NCI-H1417 treated with DMSO at 0.1 percent for 48 hours (cell line): ENCODE measurements around the gene ARID2.
A peak's percentile ranks its signal among the peaks of the same experiment; 100 is the strongest.

Source experiments
- DNase-seq: peaks from one replicate; lab custom pipeline; 2025; lab: John Stamatoyannopoulos, UW

ARID2 gene

GRCh38 chr12:45725631-45726602 is 3.6 kb upstream of the ARID2 start:
- peak; percentile 55 for DNase-seq

GRCh38 chr12:45726603-45727300 is 2.8 kb upstream of the ARID2 start:
- DNase-seq = no peak

- peak; percentile 93 for DNase-seq
These were observed 2.1 kb upstream of the ARID2 start for GRCh38 chr12:45727301-45727979.

- DNase-seq = no peak
These were observed 1.4 kb upstream of the ARID2 start for GRCh38 chr12:45727980-45728629.

- DNase-seq = peak; percentile 86
These were observed 775 bp upstream of the ARID2 start for GRCh38 chr12:45728630-45729232.

- DNase-seq = no peak
These were observed 510 bp downstream of the ARID2 start for GRCh38 chr12:45730084-45730347.

- no peak for DNase-seq
These were observed 1.1 kb downstream of the ARID2 start for GRCh38 chr12:45730348-45731189.

GRCh38 chr12:45731190-45731775 is 1.8 kb downstream of the ARID2 start:
- no peak for DNase-seq

GRCh38 chr12:45732250-45732649 is 2.7 kb downstream of the ARID2 start:
- DNase-seq = no peak

- no peak for DNase-seq
These were observed 3.4 kb downstream of the ARID2 start for GRCh38 chr12:45732936-45733335.

GRCh38 chr12:45737638-45738037 is 8.1 kb downstream of the ARID2 start:
- no peak for DNase-seq

- no peak for DNase-seq
These were observed 13.1 kb downstream of the ARID2 start for GRCh38 chr12:45742590-45742989.

- no peak for DNase-seq
These were observed 13.7 kb downstream of the ARID2 start for GRCh38 chr12:45743247-45743646.

- DNase-seq = no peak
These were observed 16.4 kb downstream of the ARID2 start for GRCh38 chr12:45745861-45746277.

GRCh38 chr12:45756666-45757065 is 27.2 kb downstream of the ARID2 start:
- DNase-seq = no peak

GRCh38 chr12:45757172-45757571 is 27.7 kb downstream of the ARID2 start:
- DNase-seq = no peak

GRCh38 chr12:45760333-45760732 is 30.8 kb downstream of the ARID2 start:
- no peak for DNase-seq

- DNase-seq = no peak
These were observed 32.9 kb downstream of the ARID2 start for GRCh38 chr12:45762185-45763110.

- no peak for DNase-seq
These were observed 33.9 kb downstream of the ARID2 start for GRCh38 chr12:45763381-45763780.
